ENCODE measurements around the gene TNNC1.

DNA sequence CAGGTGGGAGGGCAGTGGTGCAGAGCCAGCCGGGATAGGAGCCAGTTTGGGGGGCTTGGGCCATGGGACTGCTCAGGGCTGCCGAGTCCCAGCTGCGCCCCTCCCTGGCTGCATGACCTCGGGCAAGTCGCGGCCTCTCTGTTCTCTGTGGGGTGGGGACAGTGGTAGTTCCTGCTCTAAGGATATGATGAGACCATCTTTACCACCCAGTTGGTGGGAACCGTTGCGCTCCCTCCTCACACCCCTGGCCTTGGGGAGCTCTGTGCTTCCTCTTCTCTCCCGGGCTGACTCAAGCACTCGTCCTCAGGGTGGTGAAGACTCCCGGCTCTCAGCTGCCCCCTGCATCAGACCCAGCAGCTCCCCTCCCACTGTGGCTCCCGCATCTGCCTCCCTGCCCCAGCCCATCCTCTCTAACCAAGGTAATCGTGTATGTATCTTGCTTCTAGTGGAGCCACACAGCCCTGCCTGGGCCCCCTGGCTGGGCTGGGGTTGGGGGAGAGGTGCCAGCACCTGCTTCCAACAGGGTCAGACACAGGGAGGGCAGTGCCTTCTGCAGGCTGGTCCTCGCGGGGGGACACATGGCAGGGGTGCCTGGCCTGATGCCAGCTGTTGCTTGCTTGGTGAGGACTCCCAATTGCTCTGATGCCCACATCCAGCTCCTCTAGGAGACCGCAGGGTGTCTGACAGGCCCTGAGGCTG is 26.2 kb upstream of the TNNC1 start:
- no peak for TF ChIP-seq POLR2A (IDR thresholded peaks at IDR 0.05; ENCODE audit: low read depth, low read length)
- TF ChIP-seq TAF1 (IDR thresholded peaks at IDR 0.05; ENCODE audit: low read depth, low read length): no peak
